ENCODE measurements around the gene TRIM67.
"Not testable (repeated sequence)": the region's sequence is repeated elsewhere in the genome, so short reads cannot be mapped to it uniquely, and the experiment has no call there.

The TRIM67 gene

DNA sequence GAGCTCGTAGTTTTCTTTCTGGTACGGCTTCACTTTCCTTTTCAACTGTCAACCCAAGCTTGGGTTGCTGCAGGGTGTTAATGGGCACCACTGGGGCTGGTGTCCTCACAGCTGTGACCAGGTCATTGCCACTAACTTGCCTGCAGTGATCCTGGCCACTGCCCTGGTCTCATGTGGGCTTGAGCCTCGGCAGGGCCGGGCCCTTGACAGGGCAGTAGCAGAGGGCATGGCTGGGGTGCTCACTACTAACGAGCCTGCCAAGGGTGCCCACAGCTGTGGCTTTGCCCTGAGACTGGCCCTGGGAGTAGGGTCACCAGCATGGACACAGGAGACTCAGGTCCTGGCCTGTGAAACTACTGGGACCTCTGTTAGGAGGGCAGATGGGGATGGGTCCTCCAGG is 47.7 kb downstream of the TRIM67 start:
- DNase-seq, result no peak

- no peak for DNase-seq
Observed at GRCh38 chr1:231210126-231210525, 48.3 kb downstream of the TRIM67 start.

DNA sequence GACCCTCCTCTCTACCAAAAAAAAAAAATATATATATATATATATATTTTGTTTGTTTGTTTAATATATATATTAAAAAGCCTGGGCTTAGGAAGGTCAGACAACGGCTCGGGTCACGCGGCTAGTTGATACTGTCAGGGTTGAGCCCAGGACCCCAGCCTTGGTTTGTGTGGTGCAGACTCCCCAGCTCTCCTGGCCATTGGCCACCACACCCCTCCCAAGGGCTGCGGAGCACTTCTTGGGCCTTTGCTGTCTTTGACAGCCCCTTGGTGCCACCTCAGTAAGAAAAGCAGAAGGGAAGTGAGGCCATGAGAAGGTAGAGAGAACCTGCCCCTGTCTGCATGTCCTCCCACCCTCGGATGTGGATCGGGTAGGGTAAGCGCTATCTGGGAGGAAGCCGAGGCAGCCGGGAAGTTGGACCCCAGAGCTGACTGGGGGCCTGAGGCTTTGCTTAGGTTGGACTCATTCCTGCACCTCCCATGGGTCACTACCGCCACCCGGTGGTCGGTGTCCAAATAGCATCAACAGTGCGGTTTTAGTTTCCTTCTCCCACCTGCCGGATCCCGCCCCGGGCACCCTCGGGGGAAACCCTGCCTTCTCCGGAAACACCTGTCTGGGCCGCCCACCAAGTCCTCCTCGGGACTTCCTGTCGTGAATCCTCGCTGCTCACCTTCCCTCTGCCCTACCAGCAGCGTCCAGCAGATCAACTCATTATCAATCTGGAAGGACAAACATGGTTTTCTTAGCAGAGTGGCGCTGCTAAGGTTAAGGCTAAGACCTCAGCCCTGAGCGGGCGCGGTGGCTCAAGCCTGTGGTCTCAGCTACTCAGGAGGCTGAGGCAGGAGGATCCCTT is 49.4 kb downstream of the TRIM67 start:
- DNase-seq, result peak; percentile 92

DNA sequence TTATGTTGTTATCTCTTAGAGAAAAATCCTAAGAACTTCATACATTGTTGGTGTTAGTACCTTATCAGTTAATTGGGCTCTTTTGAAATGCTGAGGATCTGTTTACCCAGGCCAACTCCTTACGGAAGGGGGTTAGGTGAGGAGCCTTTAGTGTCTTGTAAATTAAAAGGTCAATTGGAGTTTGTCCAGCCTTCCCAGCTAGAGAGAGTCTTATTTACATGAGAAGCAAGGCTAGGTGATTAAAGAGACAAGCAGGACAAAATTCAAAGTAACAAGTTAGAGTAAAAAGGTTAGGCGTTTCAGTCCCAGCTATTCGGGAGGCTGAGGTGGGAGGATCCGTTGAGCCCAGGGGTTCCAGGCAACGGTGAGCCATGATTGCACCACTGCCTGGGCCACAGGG is 50.4 kb downstream of the TRIM67 start:
- not testable (repeated sequence) for DNase-seq

- no peak for DNase-seq
Observed at GRCh38 chr1:231213831-231214573, 52.1 kb downstream of the TRIM67 start.

DNA sequence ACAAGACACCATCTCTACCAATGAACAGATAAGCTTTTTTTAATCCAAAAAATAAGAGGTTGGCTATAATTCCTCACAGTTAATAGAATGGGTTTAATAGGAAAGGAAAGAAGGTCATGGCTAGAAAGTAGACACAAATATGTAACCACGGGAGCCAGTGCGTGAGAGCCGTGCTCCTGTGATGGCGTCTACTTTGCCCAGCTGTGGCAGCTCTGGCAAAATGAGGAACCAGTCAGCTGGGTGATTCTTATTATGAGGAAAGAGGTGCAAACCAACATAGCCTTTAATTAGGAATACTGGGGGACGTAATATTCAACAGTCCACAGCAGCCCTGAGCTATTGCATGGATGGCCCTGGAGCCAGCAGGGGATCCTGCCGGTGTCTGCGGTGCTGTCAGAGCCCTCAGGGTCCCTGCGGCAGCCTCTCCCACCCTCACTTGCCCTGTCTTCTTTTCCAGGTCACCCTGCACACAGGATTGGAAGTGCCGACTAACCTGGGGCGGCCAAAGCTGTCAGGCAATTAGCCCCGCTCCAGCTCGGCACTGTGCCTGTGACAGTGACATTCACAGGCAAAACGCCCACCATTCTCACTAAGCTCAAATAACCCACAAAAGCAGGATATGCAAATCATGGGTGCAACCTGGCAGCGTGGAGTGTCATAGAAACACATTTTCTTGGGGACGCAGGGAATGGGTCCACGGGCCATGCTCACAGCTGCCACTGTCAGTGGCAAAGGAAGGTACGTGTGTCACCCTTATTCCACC is 53.2 kb downstream of the TRIM67 start:
- DNase-seq, result no peak

DNA sequence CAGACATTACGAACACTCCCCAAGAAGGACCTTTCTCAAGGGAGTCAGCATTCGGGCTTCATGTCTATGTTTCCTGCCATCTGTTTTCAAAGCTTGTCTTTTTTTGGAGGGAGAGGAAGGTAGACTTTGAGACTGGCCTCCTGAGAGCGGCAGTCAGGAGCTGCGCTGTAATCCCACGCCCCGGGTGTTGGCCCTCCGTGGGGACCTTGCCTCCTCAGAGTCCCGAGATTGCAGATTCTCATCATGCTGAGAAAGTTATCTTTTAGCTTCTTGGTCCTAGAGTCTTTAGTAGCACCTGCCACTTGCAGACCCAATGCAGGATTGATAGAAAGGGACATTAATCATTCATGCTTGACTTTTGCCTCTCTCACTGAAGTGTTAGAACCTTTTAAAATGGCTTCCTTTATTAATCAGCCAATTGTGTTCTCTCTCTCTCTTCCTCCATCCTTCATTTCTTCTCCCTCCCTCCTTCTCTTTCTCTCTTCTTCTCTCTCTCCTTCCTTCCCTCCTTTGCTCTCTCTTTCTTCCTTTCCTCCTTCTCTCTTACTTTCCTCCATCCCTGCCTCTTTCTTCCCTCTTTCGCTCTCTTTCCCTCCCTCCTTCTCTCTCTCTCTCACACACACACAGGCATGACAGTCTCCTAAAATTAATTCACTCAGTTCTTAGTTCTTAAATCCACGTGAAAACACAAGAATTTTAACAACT is 54.0 kb downstream of the TRIM67 start:
- no peak for DNase-seq

DNA sequence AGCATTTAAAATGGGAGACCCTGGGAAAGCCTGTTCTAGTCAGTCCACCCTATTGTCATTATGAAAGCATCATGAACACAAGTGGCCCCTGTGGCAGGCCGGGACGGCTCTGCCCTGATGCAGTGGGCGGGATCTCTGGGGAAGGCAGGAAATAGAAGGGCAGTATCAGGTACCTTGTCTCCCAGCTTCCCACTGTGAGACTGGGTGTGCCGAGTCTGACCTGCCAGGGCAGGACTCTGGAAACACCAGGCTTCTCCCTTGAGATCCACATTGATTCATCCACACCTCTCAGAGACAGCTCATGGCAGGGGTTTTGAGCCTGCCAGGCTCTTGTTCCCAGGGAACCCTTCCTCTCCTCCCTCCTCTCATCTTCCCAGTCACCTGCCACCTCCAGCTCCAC is 54.6 kb downstream of the TRIM67 start:
- DNase-seq, result no peak

GRCh38 chr1:231217056-231217455 is 55.2 kb downstream of the TRIM67 start:
- DNase-seq, result no peak

DNA sequence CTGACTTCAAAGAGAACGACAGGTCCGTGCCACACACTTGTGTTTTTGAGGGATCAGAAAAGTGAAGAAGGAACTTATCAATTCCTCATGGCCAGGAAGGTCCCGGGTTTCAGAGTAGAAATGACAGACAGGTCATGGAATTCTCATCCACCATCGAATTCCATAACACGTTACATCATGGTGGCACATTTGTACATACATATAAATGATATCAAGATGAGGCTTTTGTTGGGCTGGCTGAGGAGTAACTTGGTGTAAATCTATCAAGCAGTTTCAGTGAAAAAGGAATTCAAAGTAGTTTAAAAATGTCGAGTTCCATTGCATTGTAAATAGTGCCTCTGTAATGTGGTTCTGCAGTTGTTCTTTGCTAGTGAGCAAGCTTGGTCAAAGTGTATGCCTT is 56.2 kb downstream of the TRIM67 start:
- no peak for DNase-seq

DNA sequence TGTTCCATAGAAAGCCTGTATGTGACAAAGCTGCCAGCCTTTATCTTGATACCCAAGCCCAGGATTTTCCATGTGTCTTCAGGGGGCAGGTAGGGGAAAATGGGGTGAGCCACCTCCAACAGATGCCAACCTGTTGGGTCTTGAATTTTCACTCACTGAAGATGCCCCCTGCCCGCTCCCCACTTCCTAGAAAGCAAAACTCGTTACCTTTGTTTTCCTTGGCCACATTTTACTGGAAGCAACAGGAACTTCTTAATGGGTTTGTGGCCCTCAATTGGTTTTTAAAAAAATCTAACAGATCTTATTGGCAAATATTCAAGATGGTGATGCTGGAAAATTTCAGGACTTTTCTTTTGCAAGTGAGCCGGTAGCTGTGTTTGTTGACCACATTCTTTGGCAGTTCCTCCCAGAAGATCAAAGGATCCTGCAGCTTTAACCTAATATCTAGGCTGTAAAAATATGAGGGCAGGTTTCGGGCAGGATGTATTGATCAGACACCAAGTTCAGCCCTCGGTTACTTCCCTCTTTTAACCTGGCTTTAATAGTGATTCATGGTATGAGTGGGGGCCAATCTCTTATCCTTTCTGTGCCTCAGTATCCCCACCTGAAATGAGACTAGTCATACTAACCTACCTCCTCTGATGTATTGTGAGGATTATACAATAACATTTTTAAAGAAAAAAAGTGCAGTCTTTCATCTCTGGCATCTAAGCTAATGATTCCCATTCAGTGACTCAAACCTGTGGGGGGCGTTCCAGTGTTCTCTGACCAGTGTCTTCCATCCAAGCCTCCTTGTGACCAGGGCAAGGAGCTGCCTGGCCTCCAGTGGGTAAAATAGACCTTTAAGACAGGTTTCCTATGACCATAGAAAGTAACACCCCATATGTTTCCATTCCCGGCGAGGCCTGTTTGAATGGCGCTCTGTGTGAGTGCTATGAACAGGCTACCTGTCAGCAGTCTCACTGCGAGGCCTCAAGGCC is 57.9 kb downstream of the TRIM67 start:
- DNase-seq, result no peak

GRCh38 chr1:231220801-231221200 is 58.9 kb downstream of the TRIM67 start:
- no peak for DNase-seq

DNA sequence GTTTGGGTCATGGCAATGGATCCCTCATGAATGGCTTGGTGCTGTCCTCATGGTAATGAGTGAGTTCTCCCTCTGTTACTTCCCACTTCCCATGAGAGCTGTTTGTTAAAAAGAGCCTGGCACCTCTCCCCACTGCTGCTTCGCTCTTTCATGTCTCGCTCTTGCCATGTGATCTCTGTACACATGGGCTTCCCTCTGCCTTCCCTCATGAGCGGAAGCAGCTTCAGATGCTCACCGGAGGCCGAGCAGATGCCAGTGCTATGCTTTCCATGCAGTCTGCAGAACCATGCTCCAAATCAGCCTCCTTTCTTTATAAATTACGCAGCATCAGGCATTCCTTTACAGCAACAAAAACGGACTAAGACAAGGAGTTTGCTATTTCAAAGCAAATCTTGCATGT is 64.3 kb downstream of the TRIM67 start:
- DNase-seq, result no peak

GRCh38 chr1:231231511-231231910 is 69.7 kb downstream of the TRIM67 start:
- DNase-seq, result no peak

- no peak for DNase-seq
Observed at GRCh38 chr1:231232870-231233734, 71.2 kb downstream of the TRIM67 start.

DNA sequence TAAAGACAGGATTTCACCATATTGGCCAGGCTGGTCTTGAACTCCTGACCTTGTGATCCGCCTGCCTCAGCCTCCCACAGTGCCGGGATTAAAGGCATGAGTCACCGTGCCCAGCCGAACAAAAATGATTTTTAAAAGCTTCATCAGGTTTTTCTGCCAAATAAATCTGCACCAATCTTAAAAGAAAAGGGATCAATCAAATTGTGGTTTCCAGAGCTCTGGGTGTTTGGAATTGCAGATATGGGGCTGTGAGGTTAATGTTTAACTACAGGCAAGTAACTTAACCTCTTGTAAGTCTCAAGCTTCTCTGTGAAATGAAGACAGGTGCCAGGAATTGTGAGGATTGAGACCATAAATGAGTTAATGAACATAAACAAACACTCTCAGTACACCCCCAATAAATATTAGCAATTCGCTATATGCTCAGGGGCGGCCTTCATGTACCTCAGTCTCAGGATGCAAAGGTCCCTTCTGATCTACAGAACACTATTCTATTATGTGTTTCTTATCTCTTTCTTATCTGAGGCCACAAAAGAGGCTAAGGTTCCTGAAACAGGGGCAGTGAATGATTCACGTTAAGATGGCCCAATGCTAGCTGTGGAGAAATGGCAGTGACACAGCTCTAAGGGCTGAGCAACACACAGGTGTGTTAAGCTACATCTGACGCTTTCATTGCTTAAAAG is 72.0 kb downstream of the TRIM67 start:
- DNase-seq, result no peak

- no peak for DNase-seq
Observed at GRCh38 chr1:231234506-231234905, 72.6 kb downstream of the TRIM67 start.

- DNase-seq, result no peak
Observed at GRCh38 chr1:231235526-231236207, 73.8 kb downstream of the TRIM67 start.

DNA sequence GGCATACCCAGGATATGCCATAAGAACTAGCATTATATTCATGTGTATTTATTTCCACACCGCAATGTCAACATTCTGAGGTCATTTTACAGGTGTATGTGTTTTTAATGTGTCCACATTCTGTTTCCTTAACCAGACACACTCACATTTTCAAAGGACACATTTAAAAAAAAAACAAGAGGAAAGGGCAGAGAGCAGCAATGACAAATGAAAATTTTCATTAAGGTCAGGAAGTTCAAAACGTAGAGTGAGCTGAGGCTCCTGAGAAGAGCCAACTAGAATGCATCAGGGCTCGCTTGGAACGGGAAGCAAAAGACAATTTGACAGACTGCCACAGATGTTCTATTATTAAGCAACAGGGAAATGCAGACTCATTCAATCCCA is 74.3 kb downstream of the TRIM67 start:
- DNase-seq, result no peak
